K562 (cell line): ENCODE data around the gene KIF3B. TPM values are rescaled to one million over a fixed set of nuclear protein-coding genes. Genes with fewer than 3 reads are reported as not detected.
A peak's percentile ranks its signal among the peaks of the same experiment; 100 is the strongest.

ENCODE experiments used
- ATAC-seq: fragments of 200-7000 bp; cut with Tn5 transposase; 3 replicates; pipeline ENCODE4 v1.9.1; 2020; ENCODE audit warnings: moderate library complexity
- BruUV-seq: library from RNA; stranded (reverse); fragments of 400-500 nt; replicated peaks from 2 replicates; lab custom pipeline; 2021; lab: Mats Ljungman, UMichigan
- CTCF ChIA-PET: fragments of 300-600 bp; formaldehyde crosslinking; extraction: SDS; loops from one replicate; lab custom pipeline; 2021; ENCODE audit warnings: low intra/inter-chr PET ratio; lab: Yijun Ruan, JAX
- POLR2A ChIA-PET: fragments of 300-600, 350-650 bp; sonication (Branson Sonifier 250); formaldehyde crosslinking; extraction: SDS; loops from one replicate; lab custom pipeline; 2021; ENCODE audit warnings: antibody characterized with exemption, inconsistent platforms; lab: Yijun Ruan, JAX
- DNase-seq, 4 experiments: peaks; one replicate each; pipeline versions ENCODE4 v3.0.0 to v3.0.0-alpha.2; 2011 to 2018; ENCODE audit warnings: low spot score in 3 of 4, mixed read lengths in 3 of 4; ENCODE audit errors: extremely low read depth in 1 of 4
- FAIRE-seq: peaks from 2 replicates; lab custom pipeline; 2011; peaks lifted over from hg19 to GRCh38; lab: Jason Lieb, UNC
- H2AFZ ChIP-seq: 2 replicates; pipeline ENCODE4 v1.6.0; 2011; ENCODE audit warnings: low read depth, low read length, control low read depth, inconsistent platforms
- H3K27ac ChIP-seq: fragments of 200-600 bp; 3 replicates; pipeline ENCODE4 v1.8.0; 2011; ENCODE audit warnings: low read depth, mild to moderate bottlenecking, control low read depth, inconsistent platforms, low read length, moderate library complexity, mixed read lengths; ENCODE audit errors: extremely low read depth
- H3K27me3 ChIP-seq, 2 experiments: fragments of 300-600 bp in 1 of 2; 2 replicates in 1 of 2; 3 replicates in 1 of 2; pipeline versions ENCODE4 v1.6.0 to v1.8.0; 2011; ENCODE audit warnings: inconsistent platforms in 2 of 2, low read length in 2 of 2, mild to moderate bottlenecking in 1 of 2, mixed read lengths in 1 of 2, moderate library complexity in 1 of 2; ENCODE audit not compliant: control insufficient read depth in 2 of 2, insufficient read depth in 2 of 2
- H3K36me3 ChIP-seq: fragments of 300-600 bp; 3 replicates; pipeline ENCODE4 v1.8.0; 2011; ENCODE audit warnings: mild to moderate bottlenecking, low read length, inconsistent platforms; ENCODE audit not compliant: control insufficient read depth, insufficient read depth
- H3K4me1 ChIP-seq, 2 experiments: fragments of 200-600 bp in 1 of 2; replicated peaks in 1 of 2; 2 replicates in 1 of 2; 3 replicates in 1 of 2; pipeline versions ENCODE4 v1.5.1 to v1.8.0; 2011; ENCODE audit warnings: inconsistent platforms in 2 of 2, low read length in 2 of 2, mild to moderate bottlenecking in 1 of 2, mixed read lengths in 1 of 2, moderate library complexity in 1 of 2; ENCODE audit not compliant: control insufficient read depth in 2 of 2, insufficient read depth in 2 of 2
- H3K4me2 ChIP-seq: 2 replicates; pipeline ENCODE4 v1.6.1; 2011; ENCODE audit warnings: low read length, control low read depth, inconsistent platforms, mixed read lengths; ENCODE audit not compliant: insufficient read depth
- H3K4me3 ChIP-seq: fragments of 200-600 bp; sonication (generic), shearing (Covaris generic); 2 replicates; pipeline ENCODE4 v1.5.1; 2016; ENCODE audit warnings: control low read depth, inconsistent platforms
- H3K79me2 ChIP-seq: fragments of 200-600 bp; 3 replicates; pipeline ENCODE4 v1.8.0; 2011; ENCODE audit warnings: low read length, inconsistent platforms; ENCODE audit not compliant: control insufficient read depth, insufficient read depth
- H3K9ac ChIP-seq, 2 experiments: 2 replicates each; pipeline versions ENCODE4 v1.6.0 to v1.6.1; 2011; ENCODE audit warnings: low read depth in 2 of 2, low read length in 2 of 2, control low read depth in 1 of 2, inconsistent platforms in 1 of 2, mild to moderate bottlenecking in 1 of 2, mixed read lengths in 1 of 2; ENCODE audit not compliant: insufficient read depth in 1 of 2
- H3K9me1 ChIP-seq: one replicate; pipeline ENCODE4 v1.6.0; 2011; ENCODE audit warnings: inconsistent platforms, mild to moderate bottlenecking, low read length, moderate library complexity; ENCODE audit not compliant: control insufficient read depth, insufficient read depth
- H3K9me3 ChIP-seq: replicated peaks from 2 replicates; pipeline ENCODE4 v1.5.1; 2011; ENCODE audit warnings: low read depth, low read length, inconsistent platforms; ENCODE audit not compliant: control insufficient read depth, insufficient read depth
- H4K20me1 ChIP-seq: replicated peaks from 2 replicates; pipeline ENCODE4 v1.6.1; 2011; ENCODE audit warnings: low read length, inconsistent platforms, mixed read lengths; ENCODE audit not compliant: control insufficient read depth, insufficient read depth
- CEBPB ChIP-seq: fragments of 450-650 bp; IDR thresholded peaks from 2 replicates; pipeline ENCODE4 v1.6.1; 2016; ENCODE audit warnings: missing genetic modification characterization, missing compliant biosample characterization
- CEBPG ChIP-seq, 3 experiments: fragments of 200-800 bp in 1 of 3; sonication (Bioruptor generic) in 1 of 3; sonication (generic) in 1 of 3; formaldehyde crosslinking in 1 of 3; IDR thresholded peaks in 2 of 3; conservative IDR thresholded peaks in 1 of 3; 2 replicates each; pipeline versions ENCODE4 v1.6.1 to v1.8.0; 2016 to 2022; ENCODE audit warnings: missing compliant biosample characterization in 2 of 3, missing genetic modification characterization in 2 of 3, mild to moderate bottlenecking in 1 of 3, missing genetic modification reagents in 1 of 3
- FOXM1 ChIP-seq, 2 experiments: fragments of 450-650 bp in 1 of 2; sonication (generic) in 1 of 2; formaldehyde crosslinking in 1 of 2; IDR thresholded peaks; 2 replicates each; pipeline versions ENCODE4 v1.6.1 to v1.9.0; 2017 to 2022; ENCODE audit warnings: low read depth in 2 of 2, mild to moderate bottlenecking in 2 of 2, missing genetic modification reagents in 1 of 2, moderate library complexity in 1 of 2
- KLF1 ChIP-seq: fragments of 450-650 bp; IDR thresholded peaks from 2 replicates; pipeline ENCODE4 v1.6.1; 2016; ENCODE audit warnings: missing genetic modification characterization, missing compliant biosample characterization
- MCM2 ChIP-seq: fragments of 450-650 bp; IDR thresholded peaks from 2 replicates; pipeline ENCODE4 v1.6.1; 2017; ENCODE audit warnings: low read depth, mild to moderate bottlenecking
- MCM7 ChIP-seq, 2 experiments: fragments of 450-650 bp; IDR thresholded peaks; 2 replicates each; pipeline ENCODE4 v1.6.1; 2016 to 2018
- NCOA1 ChIP-seq: fragments of 450-650 bp; IDR thresholded peaks from 2 replicates; pipeline ENCODE4 v1.6.1; 2016; ENCODE audit warnings: low read depth
- NFXL1 ChIP-seq: fragments of 450-650 bp; formaldehyde crosslinking; IDR thresholded peaks from 2 replicates; pipeline ENCODE4 v1.4.0; 2021; ENCODE audit warnings: mild to moderate bottlenecking
- RBM22 ChIP-seq: fragments of 200-400 bp; formaldehyde crosslinking; IDR thresholded peaks from 2 replicates; pipeline ENCODE4 v1.6.1; 2018; ENCODE audit warnings: low read length, low read depth; ENCODE audit not compliant: poor library complexity, severe bottlenecking
- TCF7 ChIP-seq: sonication (generic); IDR thresholded peaks from 2 replicates; pipeline ENCODE4 v1.6.1; 2016; ENCODE audit warnings: antibody characterized with exemption, borderline replicate concordance
- WGBS: fragments of 100-300 bp; shearing (Covaris generic); methylation state at CpG from one replicate; pipeline ENCODE4 v1.1.6; 2016; ENCODE audit warnings: low coverage, mixed read lengths; ENCODE audit not compliant: insufficient coverage; ENCODE audit errors: missing lambda C conversion rate; 5-methylcytosine and 5-hydroxymethylcytosine counted together
- in situ Hi-C: fragments of 300-500 bp; cut with MboI; formaldehyde crosslinking; loops from 4 replicates; pipeline ENCODE4 v1.15.0; 2018; ENCODE audit warnings: inconsistent platforms, mixed read lengths
- intact Hi-C: fragments of 100-400 bp; cut with micrococcal nuclease; formaldehyde crosslinking; loops from 2 replicates; pipeline ENCODE4 v1.14.2; 2022
- polyA plus RNA-seq, 8 experiments: library from polyadenylated mRNA; depleted of rRNA in 4 of 8; stranded (reverse) in 5 of 8; unstranded in 3 of 8; fragments of >200 nt; fragmentation: Nextera tagmentation in 2 of 8; fragmentation: Illumina TruSeq in 1 of 8; extraction: Ambion mirVana in 2 of 8; extraction: Trizol in 1 of 8; gene quantifications; 2 replicates each; pipeline versions ENCODE4 v1.2.1 to v1.2.3, GENCODE V29; 2011 to 2014; ENCODE audit warnings: inconsistent platforms in 1 of 8, missing spikeins in 1 of 8
- total RNA-seq, 7 experiments: library from RNA; depleted of rRNA in 6 of 7; stranded (reverse); fragments of >200 nt in 6 of 7; fragmentation: Illumina TruSeq in 2 of 7; extraction: Trizol in 2 of 7; gene quantifications; 2 replicates each; pipeline versions ENCODE4 v1.2.1 to v1.2.3, GENCODE V29; 2011 to 2021; ENCODE audit warnings: low replicate concordance in 1 of 7
- TF ChIP-seq, protein P1 (sequence below): fragments of 450-650 bp; IDR thresholded peaks from 2 replicates; pipeline ENCODE4 v1.6.1; 2016; ENCODE audit warnings: borderline replicate concordance
- TF ChIP-seq, protein P2 (sequence below): fragments of 450-650 bp; IDR thresholded peaks from 2 replicates; pipeline ENCODE4 v1.6.1; 2018; ENCODE audit not compliant: partially characterized antibody
- TF ChIP-seq, protein P3 (sequence below), 2 experiments: fragments of 450-650 bp in 1 of 2; sonication (generic) in 1 of 2; formaldehyde crosslinking; conservative IDR thresholded peaks; 2 replicates each; pipeline versions ENCODE4 v1.4.0 to v1.8.1; 2020 to 2022; ENCODE audit warnings: mild to moderate bottlenecking in 1 of 2, missing genetic modification reagents in 1 of 2

Gene KIF3B
- total and polyA plus RNA-seq, 9 of the 15 experiments (the other 6 are each of a cell fraction or from before 2014, with no cell fraction given), result 2.9 to 12.3 (median 8.6) TPM

DNA sequence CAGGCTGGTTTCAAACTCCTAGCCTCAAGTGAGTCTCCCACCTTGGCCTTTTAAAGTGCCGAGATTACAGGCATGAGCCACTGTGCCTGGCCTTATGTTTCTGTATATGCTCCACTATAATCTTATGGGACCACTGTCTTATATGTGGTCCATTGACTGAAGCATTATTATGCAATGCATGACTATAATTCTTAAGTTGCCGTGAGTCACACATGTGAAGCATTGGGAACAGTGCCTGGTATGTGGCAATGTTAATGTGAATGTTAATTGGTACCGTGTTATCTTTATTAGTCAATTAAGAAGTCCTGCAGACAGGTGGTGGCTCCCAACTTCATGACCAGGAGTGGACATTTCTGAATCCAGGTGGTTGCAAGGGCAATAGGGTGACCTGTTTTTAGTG lies 66.0 kb downstream of the KIF3B start:
- POLR2A ChIA-PET, result no interaction called here
- TF ChIP-seq CEBPG (CRISPR knock-in tag; IDR thresholded peaks at IDR 0.05) (peak; percentile 33; the same call in 1 of the 2 replicates), CEBPG (tag; conservative IDR thresholded peaks at IDR 0.05 in 1 of 2, IDR thresholded peaks at IDR 0.05 in 1 of 2) (no peak), TCF7 (no peak), CEBPB (tag) (peak; percentile 31; the same call in 1 of the 2 replicates), RBM22 (no peak), FOXM1 (IDR thresholded peaks at IDR 0.05; ENCODE audit: low read depth) (no peak), FOXM1 (CRISPR knock-in tag; IDR thresholded peaks at IDR 0.05; ENCODE audit: low read depth) (no peak), NFXL1 (CRISPR knock-in tag) (no peak), NCOA1 (no peak), MCM7 (IDR thresholded peaks at IDR 0.05) (no peak), KLF1 (tag) (no peak), MCM2 (no peak)
- TF ChIP-seq, protein P1, sequence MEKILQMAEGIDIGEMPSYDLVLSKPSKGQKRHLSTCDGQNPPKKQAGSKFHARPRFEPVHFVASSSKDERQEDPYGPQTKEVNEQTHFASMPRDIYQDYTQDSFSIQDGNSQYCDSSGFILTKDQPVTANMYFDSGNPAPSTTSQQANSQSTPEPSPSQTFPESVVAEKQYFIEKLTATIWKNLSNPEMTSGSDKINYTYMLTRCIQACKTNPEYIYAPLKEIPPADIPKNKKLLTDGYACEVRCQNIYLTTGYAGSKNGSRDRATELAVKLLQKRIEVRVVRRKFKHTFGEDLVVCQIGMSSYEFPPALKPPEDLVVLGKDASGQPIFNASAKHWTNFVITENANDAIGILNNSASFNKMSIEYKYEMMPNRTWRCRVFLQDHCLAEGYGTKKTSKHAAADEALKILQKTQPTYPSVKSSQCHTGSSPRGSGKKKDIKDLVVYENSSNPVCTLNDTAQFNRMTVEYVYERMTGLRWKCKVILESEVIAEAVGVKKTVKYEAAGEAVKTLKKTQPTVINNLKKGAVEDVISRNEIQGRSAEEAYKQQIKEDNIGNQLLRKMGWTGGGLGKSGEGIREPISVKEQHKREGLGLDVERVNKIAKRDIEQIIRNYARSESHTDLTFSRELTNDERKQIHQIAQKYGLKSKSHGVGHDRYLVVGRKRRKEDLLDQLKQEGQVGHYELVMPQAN, result no peak
- TF ChIP-seq, protein P2, sequence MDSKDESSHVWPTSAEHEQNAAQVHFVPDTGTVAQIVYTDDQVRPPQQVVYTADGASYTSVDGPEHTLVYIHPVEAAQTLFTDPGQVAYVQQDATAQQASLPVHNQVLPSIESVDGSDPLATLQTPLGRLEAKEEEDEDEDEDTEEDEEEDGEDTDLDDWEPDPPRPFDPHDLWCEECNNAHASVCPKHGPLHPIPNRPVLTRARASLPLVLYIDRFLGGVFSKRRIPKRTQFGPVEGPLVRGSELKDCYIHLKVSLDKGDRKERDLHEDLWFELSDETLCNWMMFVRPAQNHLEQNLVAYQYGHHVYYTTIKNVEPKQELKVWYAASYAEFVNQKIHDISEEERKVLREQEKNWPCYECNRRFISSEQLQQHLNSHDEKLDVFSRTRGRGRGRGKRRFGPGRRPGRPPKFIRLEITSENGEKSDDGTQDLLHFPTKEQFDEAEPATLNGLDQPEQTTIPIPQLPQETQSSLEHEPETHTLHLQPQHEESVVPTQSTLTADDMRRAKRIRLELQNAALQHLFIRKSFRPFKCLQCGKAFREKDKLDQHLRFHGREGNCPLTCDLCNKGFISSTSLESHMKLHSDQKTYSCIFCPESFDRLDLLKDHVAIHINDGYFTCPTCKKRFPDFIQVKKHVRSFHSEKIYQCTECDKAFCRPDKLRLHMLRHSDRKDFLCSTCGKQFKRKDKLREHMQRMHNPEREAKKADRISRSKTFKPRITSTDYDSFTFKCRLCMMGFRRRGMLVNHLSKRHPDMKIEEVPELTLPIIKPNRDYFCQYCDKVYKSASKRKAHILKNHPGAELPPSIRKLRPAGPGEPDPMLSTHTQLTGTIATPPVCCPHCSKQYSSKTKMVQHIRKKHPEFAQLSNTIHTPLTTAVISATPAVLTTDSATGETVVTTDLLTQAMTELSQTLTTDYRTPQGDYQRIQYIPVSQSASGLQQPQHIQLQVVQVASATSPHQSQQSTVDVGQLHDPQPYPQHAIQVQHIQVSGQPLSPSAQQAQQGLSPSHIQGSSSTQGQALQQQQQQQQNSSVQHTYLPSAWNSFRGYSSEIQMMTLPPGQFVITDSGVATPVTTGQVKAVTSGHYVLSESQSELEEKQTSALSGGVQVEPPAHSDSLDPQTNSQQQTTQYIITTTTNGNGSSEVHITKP, result no peak
- TF ChIP-seq, protein P3, sequence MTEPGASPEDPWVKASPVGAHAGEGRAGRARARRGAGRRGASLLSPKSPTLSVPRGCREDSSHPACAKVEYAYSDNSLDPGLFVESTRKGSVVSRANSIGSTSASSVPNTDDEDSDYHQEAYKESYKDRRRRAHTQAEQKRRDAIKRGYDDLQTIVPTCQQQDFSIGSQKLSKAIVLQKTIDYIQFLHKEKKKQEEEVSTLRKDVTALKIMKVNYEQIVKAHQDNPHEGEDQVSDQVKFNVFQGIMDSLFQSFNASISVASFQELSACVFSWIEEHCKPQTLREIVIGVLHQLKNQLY (CRISPR knock-in tag; conservative IDR thresholded peaks at IDR 0.05), result no peak
- BruUV-seq, result no TSS peak
- no peaks in the 10 kb centered on the region for H3K27me3 ChIP-seq
- H3K9me1 ChIP-seq, result no peaks in the 10 kb centered on the region
- no peaks in the 10 kb centered on the region for H4K20me1 ChIP-seq
- DNase-seq (no peak), FAIRE-seq (no peak), ATAC-seq (no peak)
- in situ Hi-C loops, result no loop called here
- H3K4me3 ChIP-seq, result no peak overlapping the region
- H3K4me1 ChIP-seq, result peaks cover 2 to 3% of the 10 kb centered on the region in 2 experiments; a peak in 2 of 5 replicates
- CTCF ChIA-PET, result no interaction called here
- no peak overlapping the region for H3K9ac ChIP-seq
- no peak overlapping the region for H2AFZ ChIP-seq
- no peaks in the 10 kb centered on the region for H3K36me3 ChIP-seq
- no peak overlapping the region for H3K4me2 ChIP-seq
- H3K27ac ChIP-seq, result no peak overlapping the region
- no peaks in the 10 kb centered on the region for H3K79me2 ChIP-seq
- H3K9me3 ChIP-seq, result no peaks in the 10 kb centered on the region
- 44% methylated on average over 3 of the region's 3 CpGs for WGBS
- intact Hi-C loops, result no loop called here
